HEK293 (cell line): ENCODE results near the gene ZNF708.

ENCODE experiments used
- ZEB2 ChIP-seq: fragments of 450-650 bp; formaldehyde crosslinking; IDR thresholded peaks from 2 replicates; pipeline ENCODE4 v1.5.1; 2016; ENCODE audit warnings: missing biosample characterization, missing genetic modification characterization
- ZFP41 ChIP-seq: fragments of 450-650 bp; formaldehyde crosslinking; IDR thresholded peaks from 2 replicates; pipeline ENCODE4 v1.5.1; 2016; ENCODE audit warnings: missing biosample characterization, missing genetic modification characterization, borderline replicate concordance
- ZNF24 ChIP-seq: fragments of 450-650 bp; formaldehyde crosslinking; IDR thresholded peaks from 2 replicates; pipeline ENCODE4 v1.5.1; 2016; ENCODE audit warnings: missing biosample characterization, missing genetic modification characterization
- TF ChIP-seq, protein P1 (sequence below): fragments of 450-650 bp; formaldehyde crosslinking; IDR thresholded peaks from 2 replicates; pipeline ENCODE4 v1.5.1; 2016; ENCODE audit warnings: missing biosample characterization, missing genetic modification characterization
- TF ChIP-seq, protein P2 (sequence below): fragments of 450-650 bp; formaldehyde crosslinking; IDR thresholded peaks from 2 replicates; pipeline ENCODE4 v1.5.1; 2016; ENCODE audit warnings: missing biosample characterization, missing genetic modification characterization
- TF ChIP-seq, protein P3 (sequence below): fragments of 450-650 bp; IDR thresholded peaks from 2 replicates; pipeline ENCODE4 v1.5.1; 2018; ENCODE audit warnings: missing biosample characterization, missing genetic modification characterization
- TF ChIP-seq, protein P4 (sequence below): fragments of 450-650 bp; formaldehyde crosslinking; IDR thresholded peaks from 2 replicates; pipeline ENCODE4 v1.5.1; 2016; ENCODE audit warnings: missing biosample characterization, missing genetic modification characterization

DNA sequence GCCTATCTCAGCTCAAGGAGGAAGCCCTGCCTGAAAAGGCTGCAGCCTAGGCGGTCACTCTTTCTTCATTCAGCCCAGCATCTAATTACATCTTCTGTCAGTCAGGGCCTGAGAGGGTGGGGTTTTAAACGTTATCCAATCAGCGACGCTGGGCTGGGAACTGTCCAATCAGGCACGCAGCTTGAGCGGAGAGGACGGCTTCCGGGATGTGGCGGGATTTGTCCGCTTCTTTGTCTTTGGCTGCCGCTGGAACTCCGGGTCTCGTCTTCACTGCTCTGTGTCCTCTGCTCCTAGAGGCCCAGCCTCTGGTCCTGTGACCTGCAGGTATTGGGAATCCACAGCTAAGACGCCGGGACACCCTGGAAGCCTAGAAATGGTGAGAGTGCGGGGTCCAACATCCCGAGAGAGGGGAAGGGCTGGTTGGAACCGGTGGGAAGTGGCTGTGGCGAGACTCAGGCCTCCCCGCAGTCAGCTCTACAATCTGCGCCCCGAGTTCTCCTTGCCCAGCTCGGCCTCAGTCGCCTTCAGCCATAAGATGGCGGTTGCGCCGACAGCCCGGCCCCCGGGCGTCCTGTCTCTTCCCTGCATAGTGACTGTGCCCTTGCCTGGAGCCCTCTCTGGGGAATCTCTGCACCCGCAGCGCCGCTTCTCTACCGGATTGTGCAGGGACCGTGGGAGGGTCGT, 29.7 kb upstream of the ZNF708 start, which contains the start of gene ZNF738:
- TF ChIP-seq, protein P1, sequence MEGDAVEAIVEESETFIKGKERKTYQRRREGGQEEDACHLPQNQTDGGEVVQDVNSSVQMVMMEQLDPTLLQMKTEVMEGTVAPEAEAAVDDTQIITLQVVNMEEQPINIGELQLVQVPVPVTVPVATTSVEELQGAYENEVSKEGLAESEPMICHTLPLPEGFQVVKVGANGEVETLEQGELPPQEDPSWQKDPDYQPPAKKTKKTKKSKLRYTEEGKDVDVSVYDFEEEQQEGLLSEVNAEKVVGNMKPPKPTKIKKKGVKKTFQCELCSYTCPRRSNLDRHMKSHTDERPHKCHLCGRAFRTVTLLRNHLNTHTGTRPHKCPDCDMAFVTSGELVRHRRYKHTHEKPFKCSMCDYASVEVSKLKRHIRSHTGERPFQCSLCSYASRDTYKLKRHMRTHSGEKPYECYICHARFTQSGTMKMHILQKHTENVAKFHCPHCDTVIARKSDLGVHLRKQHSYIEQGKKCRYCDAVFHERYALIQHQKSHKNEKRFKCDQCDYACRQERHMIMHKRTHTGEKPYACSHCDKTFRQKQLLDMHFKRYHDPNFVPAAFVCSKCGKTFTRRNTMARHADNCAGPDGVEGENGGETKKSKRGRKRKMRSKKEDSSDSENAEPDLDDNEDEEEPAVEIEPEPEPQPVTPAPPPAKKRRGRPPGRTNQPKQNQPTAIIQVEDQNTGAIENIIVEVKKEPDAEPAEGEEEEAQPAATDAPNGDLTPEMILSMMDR (tag by site-specific recombination) = no peak
- TF ChIP-seq, protein P2, sequence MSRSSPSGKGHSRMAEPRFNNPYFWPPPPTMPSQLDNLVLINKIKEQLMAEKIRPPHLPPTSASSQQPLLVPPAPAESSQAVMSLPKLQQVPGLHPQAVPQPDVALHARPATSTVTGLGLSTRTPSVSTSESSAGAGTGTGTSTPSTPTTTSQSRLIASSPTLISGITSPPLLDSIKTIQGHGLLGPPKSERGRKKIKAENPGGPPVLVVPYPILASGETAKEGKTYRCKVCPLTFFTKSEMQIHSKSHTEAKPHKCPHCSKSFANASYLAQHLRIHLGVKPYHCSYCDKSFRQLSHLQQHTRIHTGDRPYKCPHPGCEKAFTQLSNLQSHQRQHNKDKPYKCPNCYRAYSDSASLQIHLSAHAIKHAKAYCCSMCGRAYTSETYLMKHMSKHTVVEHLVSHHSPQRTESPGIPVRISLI (tag by site-specific recombination) = no peak
- TF ChIP-seq, protein P3, sequence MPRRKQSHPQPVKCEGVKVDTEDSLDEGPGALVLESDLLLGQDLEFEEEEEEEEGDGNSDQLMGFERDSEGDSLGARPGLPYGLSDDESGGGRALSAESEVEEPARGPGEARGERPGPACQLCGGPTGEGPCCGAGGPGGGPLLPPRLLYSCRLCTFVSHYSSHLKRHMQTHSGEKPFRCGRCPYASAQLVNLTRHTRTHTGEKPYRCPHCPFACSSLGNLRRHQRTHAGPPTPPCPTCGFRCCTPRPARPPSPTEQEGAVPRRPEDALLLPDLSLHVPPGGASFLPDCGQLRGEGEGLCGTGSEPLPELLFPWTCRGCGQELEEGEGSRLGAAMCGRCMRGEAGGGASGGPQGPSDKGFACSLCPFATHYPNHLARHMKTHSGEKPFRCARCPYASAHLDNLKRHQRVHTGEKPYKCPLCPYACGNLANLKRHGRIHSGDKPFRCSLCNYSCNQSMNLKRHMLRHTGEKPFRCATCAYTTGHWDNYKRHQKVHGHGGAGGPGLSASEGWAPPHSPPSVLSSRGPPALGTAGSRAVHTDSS (tag by site-specific recombination) = no peak
- TF ChIP-seq ZFP41 (tag by site-specific recombination) (no peak), ZEB2 (no peak), ZNF24 (tag by site-specific recombination) (no peak)
- TF ChIP-seq, protein P4, sequence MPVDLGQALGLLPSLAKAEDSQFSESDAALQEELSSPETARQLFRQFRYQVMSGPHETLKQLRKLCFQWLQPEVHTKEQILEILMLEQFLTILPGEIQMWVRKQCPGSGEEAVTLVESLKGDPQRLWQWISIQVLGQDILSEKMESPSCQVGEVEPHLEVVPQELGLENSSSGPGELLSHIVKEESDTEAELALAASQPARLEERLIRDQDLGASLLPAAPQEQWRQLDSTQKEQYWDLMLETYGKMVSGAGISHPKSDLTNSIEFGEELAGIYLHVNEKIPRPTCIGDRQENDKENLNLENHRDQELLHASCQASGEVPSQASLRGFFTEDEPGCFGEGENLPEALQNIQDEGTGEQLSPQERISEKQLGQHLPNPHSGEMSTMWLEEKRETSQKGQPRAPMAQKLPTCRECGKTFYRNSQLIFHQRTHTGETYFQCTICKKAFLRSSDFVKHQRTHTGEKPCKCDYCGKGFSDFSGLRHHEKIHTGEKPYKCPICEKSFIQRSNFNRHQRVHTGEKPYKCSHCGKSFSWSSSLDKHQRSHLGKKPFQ (tag by site-specific recombination) = no peak
